H9 (cell line): ENCODE measurements around the gene MX2. TPM values are rescaled to one million over a fixed set of nuclear protein-coding genes. Genes with fewer than 3 reads are reported as not detected.

Source experiments
- DNase-seq: peaks from one replicate; pipeline ENCODE4 v3.0.0-alpha.2; 2017
- H2AFZ ChIP-seq: one replicate; pipeline ENCODE4 v1.6.1; 2013; ENCODE audit warnings: mild to moderate bottlenecking, low read length, control low read depth, moderate library complexity
- H2AK5ac ChIP-seq: 2 replicates; pipeline ENCODE4 v1.6.1; 2013; ENCODE audit warnings: low read length, control low read depth, mixed read lengths; ENCODE audit not compliant: insufficient read length
- H2BK120ac ChIP-seq: one replicate; pipeline ENCODE4 v1.6.1; 2013; ENCODE audit warnings: low read depth, mild to moderate bottlenecking, low read length, control low read depth, inconsistent platforms; ENCODE audit not compliant: poor library complexity, severe bottlenecking
- H2BK12ac ChIP-seq: 2 replicates; pipeline ENCODE4 v1.6.1; 2013; ENCODE audit warnings: low read length, control low read depth, mixed read lengths, low read depth; ENCODE audit not compliant: insufficient read length
- H2BK15ac ChIP-seq: 2 replicates; pipeline ENCODE4 v1.6.1; 2013; ENCODE audit warnings: low read depth, low read length, control low read depth
- H2BK20ac ChIP-seq: one replicate; pipeline ENCODE4 v1.6.1; 2013; ENCODE audit warnings: low read depth, mild to moderate bottlenecking, low read length, control low read depth, inconsistent platforms; ENCODE audit not compliant: poor library complexity, severe bottlenecking
- H2BK5ac ChIP-seq: 2 replicates; pipeline ENCODE4 v1.6.1; 2013; ENCODE audit warnings: low read length, control low read depth, mixed read lengths; ENCODE audit not compliant: insufficient read length
- H3K14ac ChIP-seq: 2 replicates; pipeline ENCODE4 v1.6.1; 2013; ENCODE audit warnings: low read length, control low read depth; ENCODE audit not compliant: insufficient read depth
- H3K18ac ChIP-seq: 2 replicates; pipeline ENCODE4 v1.6.1; 2013; ENCODE audit warnings: low read depth, mild to moderate bottlenecking, mixed read lengths, low read length, control low read depth; ENCODE audit not compliant: insufficient read length
- H3K23ac ChIP-seq: 2 replicates; pipeline ENCODE4 v1.6.1; 2013; ENCODE audit warnings: low read length, control low read depth, mixed read lengths, low read depth; ENCODE audit not compliant: insufficient read length
- H3K23me2 ChIP-seq: 2 replicates; pipeline ENCODE4 v1.6.1; 2013; ENCODE audit warnings: low read depth, mild to moderate bottlenecking, mixed read lengths, low read length, control low read depth; ENCODE audit not compliant: insufficient read length, poor library complexity, severe bottlenecking
- H3K27ac ChIP-seq: 2 replicates; pipeline ENCODE4 v1.5.1; 2013; ENCODE audit warnings: low read length, control low read depth, mixed read lengths, low read depth; ENCODE audit not compliant: insufficient read length
- H3K27me3 ChIP-seq: 2 replicates; pipeline ENCODE4 v1.6.1; 2013; ENCODE audit warnings: low read length, control low read depth, inconsistent platforms; ENCODE audit not compliant: insufficient read depth
- H3K4ac ChIP-seq: 2 replicates; pipeline ENCODE4 v1.6.1; 2013; ENCODE audit warnings: low read depth, mild to moderate bottlenecking, control low read depth, inconsistent platforms, low read length, moderate library complexity
- H3K4me1 ChIP-seq: 2 replicates; pipeline ENCODE4 v1.6.1; 2013; ENCODE audit warnings: low read length, control low read depth, inconsistent platforms; ENCODE audit not compliant: insufficient read depth
- H3K4me2 ChIP-seq: 2 replicates; pipeline ENCODE4 v1.6.1; 2013; ENCODE audit warnings: low read length, control low read depth, mixed read lengths; ENCODE audit not compliant: insufficient read length, insufficient read depth
- H3K56ac ChIP-seq: 2 replicates; pipeline ENCODE4 v1.6.1; 2013; ENCODE audit warnings: low read depth, mild to moderate bottlenecking, mixed read lengths, low read length, control low read depth; ENCODE audit not compliant: insufficient read length
- H3K79me1 ChIP-seq: 2 replicates; pipeline ENCODE4 v1.6.1; 2013; ENCODE audit warnings: low read depth, mild to moderate bottlenecking, moderate library complexity, low read length, control low read depth, inconsistent platforms; ENCODE audit not compliant: insufficient read depth, poor library complexity, severe bottlenecking
- H3K79me2 ChIP-seq: 2 replicates; pipeline ENCODE4 v1.6.1; 2013; ENCODE audit warnings: low read length, control low read depth, inconsistent platforms; ENCODE audit not compliant: insufficient read depth
- H3K9ac ChIP-seq: 2 replicates; pipeline ENCODE4 v1.6.1; 2013; ENCODE audit warnings: low read length, control low read depth, mixed read lengths; ENCODE audit not compliant: insufficient read length; ENCODE audit errors: extremely low read depth
- H3K9me3 ChIP-seq: one replicate; pipeline ENCODE4 v1.6.1; 2013; ENCODE audit warnings: low read depth, low read length, inconsistent platforms; ENCODE audit not compliant: control insufficient read depth
- H3T11ph ChIP-seq: one replicate; pipeline ENCODE4 v1.6.1; 2013; ENCODE audit warnings: mild to moderate bottlenecking, low read length, control low read depth, inconsistent platforms
- H4K20me1 ChIP-seq: one replicate; pipeline ENCODE4 v1.6.1; 2013; ENCODE audit not compliant: control insufficient read depth, insufficient read length, insufficient read depth
- H4K5ac ChIP-seq: 2 replicates; pipeline ENCODE4 v1.6.1; 2013; ENCODE audit warnings: low read depth, mild to moderate bottlenecking, mixed read lengths, low read length, control low read depth; ENCODE audit not compliant: insufficient read length
- H4K8ac ChIP-seq: replicated peaks from 2 replicates; pipeline ENCODE4 v1.6.1; 2013; ENCODE audit warnings: low read length, control low read depth, mixed read lengths, low read depth; ENCODE audit not compliant: insufficient read length
- H4K91ac ChIP-seq: 2 replicates; pipeline ENCODE4 v1.6.1; 2013; ENCODE audit warnings: low read depth, mild to moderate bottlenecking, moderate library complexity, mixed read lengths, low read length, control low read depth; ENCODE audit not compliant: insufficient read length
- H3K27ac Mint-ChIP-seq, 3 experiments: 2 replicates in 2 of 3; 3 replicates in 1 of 3; pipeline ENCODE4 v1.8.0; 2020 to 2021; ENCODE audit warnings: mixed read lengths in 3 of 3, mild to moderate bottlenecking in 1 of 3, moderate library complexity in 1 of 3
- H3K27me3 Mint-ChIP-seq: 2 replicates; pipeline ENCODE4 v1.8.0; 2021; ENCODE audit warnings: low read depth, mild to moderate bottlenecking, moderate library complexity, mixed read lengths
- H3K36me3 Mint-ChIP-seq, 3 experiments: 2 replicates in 2 of 3; 3 replicates in 1 of 3; pipeline ENCODE4 v1.8.0; 2020 to 2021; ENCODE audit warnings: low read depth in 3 of 3, mixed read lengths in 3 of 3; ENCODE audit not compliant: insufficient read depth in 1 of 3
- H3K4me1 Mint-ChIP-seq, 2 experiments: 2 replicates each; pipeline ENCODE4 v1.8.0; 2020; ENCODE audit warnings: mixed read lengths in 2 of 2
- H3K4me3 Mint-ChIP-seq, 2 experiments: 2 replicates in 1 of 2; 3 replicates in 1 of 2; pipeline ENCODE4 v1.8.0; 2020 to 2021; ENCODE audit warnings: mild to moderate bottlenecking in 2 of 2, mixed read lengths in 2 of 2, moderate library complexity in 1 of 2
- H3K9me3 Mint-ChIP-seq, 2 experiments: 2 replicates in 1 of 2; 3 replicates in 1 of 2; pipeline ENCODE4 v1.8.0; 2020; ENCODE audit warnings: mild to moderate bottlenecking in 2 of 2, mixed read lengths in 2 of 2, moderate library complexity in 1 of 2
- CTCF ChIP-seq: fragments of 200-600 bp; sonication (generic); conservative IDR thresholded peaks from 3 replicates; pipeline ENCODE4 v1.8.0; 2021; ENCODE audit warnings: antibody characterized with exemption, mild to moderate bottlenecking
- WGBS: extraction: QIAGEN DNeasy Blood & Tissue Kit; methylation state at CpG from one replicate; pipeline ENCODE4 v1.1.7; 2013; ENCODE audit warnings: missing lambda C conversion rate, low lambda C conversion rate, mixed read lengths; ENCODE audit not compliant: insufficient read length; ENCODE audit errors: extremely low coverage; 5-methylcytosine and 5-hydroxymethylcytosine counted together
- total RNA-seq: library from RNA; stranded (reverse); gene quantifications from 2 replicates; pipeline ENCODE4 v1.2.1, GENCODE V29; 2021

The MX2 gene
- total RNA-seq, 1 experiment from 2014 or later: 1.8 TPM

GRCh38 chr21:41428311-41428710 lies 66.5 kb downstream of the MX2 start:
- Histone ChIP-seq H3K27me3 (peaks cover 2% of the 10 kb centered on the region; the same call in 1 of the 2 replicates), H3K23ac (no peak overlapping the region), H4K20me1 (no peaks in the 10 kb centered on the region), H3K18ac (no peak overlapping the region), H3K14ac (no peak overlapping the region), H2BK20ac (no peak overlapping the region), H3K9ac (no peak overlapping the region), H2BK12ac (no peak overlapping the region), H3K23me2 (peaks cover 7% of the 10 kb centered on the region), H3K9me3 (no peaks in the 10 kb centered on the region), H2BK15ac (no peak overlapping the region), H2BK5ac (no peak overlapping the region), H3K79me2 (no peaks in the 10 kb centered on the region), H4K8ac (no peak overlapping the region), H2AFZ (no peak overlapping the region), H3K56ac (no peak overlapping the region), H3K79me1 (no peaks in the 10 kb centered on the region), H4K91ac (no peak overlapping the region), H3T11ph (no peak overlapping the region), H2BK120ac (no peak overlapping the region), H3K27ac (no peak overlapping the region), H3K4me2 (no peak overlapping the region), H2AK5ac (no peak overlapping the region), H3K4ac (no peak overlapping the region), H3K4me1 (peaks cover 5% of the 10 kb centered on the region; the same call in 1 of the 2 replicates), H4K5ac (no peak overlapping the region)
- peaks cover 0 to 6% (median 0%) of the 10 kb centered on the region in 3 experiments; a peak in 1 of 7 replicates for H3K36me3 Mint-ChIP-seq
- no peak for DNase-seq
- no peaks in the 10 kb centered on the region; a peak in 1 of 5 replicates for H3K9me3 Mint-ChIP-seq
- no peak for TF ChIP-seq CTCF
- no peak overlapping the region for H3K4me3 Mint-ChIP-seq
- WGBS: no CpG with 5 or more reads among the region's 8 CpGs
- H3K4me1 Mint-ChIP-seq: peaks cover 23 to 26% of the 10 kb centered on the region in 2 experiments
- H3K27ac Mint-ChIP-seq: no peak overlapping the region; a peak in 1 of 7 replicates
- peaks cover 42% of the 10 kb centered on the region for H3K27me3 Mint-ChIP-seq
